HG03521 (cell line): Measurements from ENCODE around the gene AK9.

Experiments
- ATAC-seq: cut with Tn5 transposase; IDR thresholded peaks from one replicate; pipeline ENCODE4 v1.9.1; 2021; ENCODE audit warnings: mild to moderate bottlenecking, moderate library complexity; ENCODE audit not compliant: unreplicated experiment

Gene AK9

DNA sequence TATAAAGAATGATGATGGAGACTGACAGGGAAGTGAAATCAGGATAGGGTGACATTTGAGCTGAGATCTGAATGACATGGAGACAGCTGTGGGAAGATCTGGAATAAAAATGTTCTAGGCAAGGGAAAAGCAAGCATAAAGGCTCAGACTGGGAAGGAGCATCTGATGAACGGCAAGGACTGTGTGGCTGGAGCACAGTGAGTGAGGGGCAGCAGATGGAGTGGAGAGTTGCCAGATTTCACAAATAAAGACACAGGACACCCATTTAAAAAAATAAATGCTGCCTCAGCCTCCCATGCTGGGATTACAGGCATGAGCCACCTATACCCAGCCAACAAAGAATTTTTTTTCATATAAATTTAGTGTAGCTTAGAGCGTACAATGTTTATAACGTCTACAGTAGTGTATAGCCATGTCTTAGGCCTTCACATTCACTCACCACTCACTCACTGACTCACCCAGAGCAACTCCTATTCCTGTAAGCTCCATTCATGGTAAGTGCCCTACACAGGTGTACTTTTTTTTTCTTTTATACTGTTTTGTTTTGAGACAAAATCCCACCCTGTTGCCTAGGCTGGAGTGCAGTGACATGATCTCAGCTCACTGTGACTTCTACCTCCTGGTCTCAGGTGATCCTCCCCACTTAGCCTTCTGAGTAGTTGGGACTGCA lies 205.6 kb downstream of the AK9 start:
- ATAC-seq, result no peak

DNA sequence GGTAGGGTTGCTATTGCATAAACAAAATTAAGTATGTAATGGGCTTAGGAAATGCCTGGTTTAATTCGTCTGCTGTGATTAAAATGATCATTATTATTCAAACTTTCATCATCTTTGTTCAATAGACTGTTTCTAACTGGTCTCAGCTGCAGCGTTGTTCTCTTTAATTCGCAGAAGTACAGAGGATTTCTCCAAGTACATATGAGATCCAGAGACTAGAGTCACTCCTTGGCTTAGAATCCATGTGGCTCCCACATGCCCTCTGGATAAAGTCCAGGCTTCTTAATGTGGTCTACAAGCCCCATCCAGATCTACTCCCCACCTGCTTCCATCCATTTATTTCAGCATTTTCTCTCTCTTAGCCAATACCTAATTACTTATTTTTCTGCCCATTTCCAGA lies 206.9 kb downstream of the AK9 start:
- ATAC-seq, result no peak

DNA sequence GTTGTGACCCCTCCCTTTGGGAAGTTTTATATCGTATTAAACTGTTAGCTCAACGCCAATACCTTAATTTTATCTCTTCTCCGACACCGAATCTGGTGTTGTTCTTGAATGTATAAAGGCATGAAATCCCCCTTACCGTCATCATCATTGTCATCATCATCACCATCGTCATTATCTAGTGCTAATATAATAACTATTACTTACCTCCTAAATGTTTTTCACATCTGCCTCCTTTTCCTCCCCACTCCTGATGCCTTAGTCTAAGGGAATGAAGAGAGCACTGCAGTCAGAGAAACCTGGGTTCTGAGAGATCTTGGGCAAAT lies 207.3 kb downstream of the AK9 start:
- peak; percentile 1 for ATAC-seq

GRCh38 chr6:109482905-109483734 lies 207.9 kb downstream of the AK9 start, which contains the start of gene ZBTB24:
TSS of gene ZBTB24 (minus strand) at chr6:109483219. CDS start at chr6:109482026, 1,193 bp downstream.
- ATAC-seq, result peak; percentile 90

GRCh38 chr6:109480993-109481480 lies 210.0 kb downstream of the AK9 start:
- no peak for ATAC-seq

- no peak for ATAC-seq
Observed at GRCh38 chr6:109478841-109479624, 212.0 kb downstream of the AK9 start.

GRCh38 chr6:109478222-109478805 lies 212.7 kb downstream of the AK9 start:
- ATAC-seq, result no peak

- ATAC-seq, result no peak
Observed at GRCh38 chr6:109477725-109478124, 213.3 kb downstream of the AK9 start.

DNA sequence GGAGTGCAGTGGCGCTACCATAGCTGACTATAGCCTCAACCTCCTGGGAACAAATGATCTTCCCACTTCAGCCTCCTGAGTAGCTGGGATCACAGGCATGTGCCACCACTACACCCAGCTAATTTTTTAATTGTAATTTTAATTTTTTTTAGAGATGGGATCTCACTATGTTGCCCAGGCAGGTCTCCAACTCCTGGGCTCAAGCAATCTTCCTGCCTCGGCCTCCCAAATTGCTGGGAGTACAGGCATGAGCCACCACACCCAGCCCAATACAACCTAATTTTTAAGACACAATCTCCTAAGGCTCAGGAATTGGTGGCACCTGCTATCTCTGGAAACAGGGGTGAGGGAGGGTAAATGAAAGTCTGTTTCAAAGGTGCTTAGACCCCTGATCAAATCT lies 213.8 kb downstream of the AK9 start:
- ATAC-seq, result no peak

- ATAC-seq, result no peak
Observed at GRCh38 chr6:109475625-109476024, 215.4 kb downstream of the AK9 start.

DNA sequence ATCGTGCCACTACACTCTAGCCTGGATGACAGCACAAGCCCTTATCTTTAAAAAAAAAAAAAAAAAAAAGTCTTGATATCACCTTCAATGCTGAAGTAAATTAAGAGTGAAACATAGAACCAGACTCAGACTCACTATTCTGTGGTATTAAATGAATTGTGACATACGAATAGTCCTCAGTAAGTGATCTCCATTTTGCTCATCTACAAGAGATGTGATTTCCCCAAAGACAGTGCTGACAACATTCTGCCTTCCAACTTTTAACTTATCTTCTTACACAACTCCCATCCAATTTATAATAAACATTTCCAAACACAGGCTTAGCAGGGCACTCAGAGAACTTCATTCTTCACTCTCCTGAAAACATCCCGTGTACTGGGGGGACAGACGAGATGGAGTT lies 216.0 kb downstream of the AK9 start:
- no peak for ATAC-seq

GRCh38 chr6:109473120-109473519 lies 217.9 kb downstream of the AK9 start:
- ATAC-seq, result no peak

GRCh38 chr6:109472132-109472995 lies 218.6 kb downstream of the AK9 start:
- peak; percentile 53 for ATAC-seq

GRCh38 chr6:109471105-109471810 lies 219.7 kb downstream of the AK9 start:
- ATAC-seq, result no peak

DNA sequence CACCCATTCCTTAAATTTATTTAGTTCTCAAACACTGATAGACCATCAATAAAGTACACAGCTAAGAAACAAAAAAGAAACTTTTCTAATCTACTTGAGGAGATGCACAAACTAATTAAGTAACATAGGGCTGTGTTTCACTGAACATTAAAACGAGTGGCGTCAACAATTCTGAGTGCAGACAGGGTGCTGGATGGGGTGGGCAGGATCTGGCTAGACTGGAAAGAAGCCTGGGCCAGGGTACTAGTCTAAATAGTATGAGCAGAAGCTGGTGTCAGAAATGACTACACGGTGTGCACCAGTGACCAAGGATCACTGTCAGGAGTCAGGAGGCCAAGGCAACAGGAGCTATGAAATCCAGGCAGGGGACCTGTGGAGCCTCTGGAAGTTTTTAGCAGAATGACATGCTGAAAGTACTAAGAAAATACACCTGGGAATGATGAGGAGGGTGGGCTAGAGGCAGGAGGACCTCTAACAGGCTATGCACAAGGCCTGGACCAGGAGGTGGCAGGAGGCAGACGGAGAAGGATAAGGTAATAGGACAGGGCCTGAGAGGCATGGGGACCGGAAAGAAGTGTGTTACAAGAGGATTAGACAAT lies 221.3 kb downstream of the AK9 start:
- no peak for ATAC-seq

GRCh38 chr6:109467696-109468095 lies 223.3 kb downstream of the AK9 start:
- ATAC-seq, result no peak

GRCh38 chr6:109466212-109466923 lies 224.6 kb downstream of the AK9 start:
- no peak for ATAC-seq

DNA sequence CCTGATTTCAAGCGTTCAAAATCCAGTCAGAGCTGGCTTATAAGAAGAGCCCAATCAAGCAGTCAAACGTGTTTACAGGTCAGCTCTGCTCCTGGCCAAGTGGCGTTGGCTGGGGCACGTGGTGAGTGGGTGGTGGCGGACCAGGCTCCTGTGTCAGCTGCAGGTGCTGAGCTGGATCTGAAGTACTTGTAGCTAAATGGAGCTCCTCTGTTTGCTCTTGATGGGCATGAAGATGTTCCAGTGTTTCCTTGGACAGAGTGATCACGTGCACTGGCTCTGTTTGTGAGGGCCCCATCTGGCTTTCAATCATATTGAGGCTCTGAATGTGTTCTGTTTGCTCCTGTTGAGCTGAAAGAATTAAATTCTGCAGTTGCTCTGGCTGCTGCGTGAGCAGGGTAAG lies 225.2 kb downstream of the AK9 start:
- no peak for ATAC-seq
